C4-2B (cell line): ENCODE measurements around the gene APAF1.

Source experiments
- CTCF ChIP-seq: fragments of 450-650 bp; conservative IDR thresholded peaks from 2 replicates; pipeline ENCODE4 v1.5.1; 2017; ENCODE audit warnings: mild to moderate bottlenecking
- ZFX ChIP-seq: fragments of 450-650 bp; IDR thresholded peaks from 2 replicates; pipeline ENCODE4 v1.6.1; 2017

GRCh38 chr12:98674841-98675240 lies 29.8 kb downstream of the APAF1 start:
- TF ChIP-seq CTCF = no peak
- TF ChIP-seq ZFX = no peak
